ENCODE results near the gene CCNY. TPM values are rescaled to one million over a fixed set of nuclear protein-coding genes. Genes with fewer than 3 reads are reported as not detected.
A peak's percentile ranks its signal among the peaks of the same experiment; 100 is the strongest.
"Not testable (repeated sequence)": the region's sequence is repeated elsewhere in the genome, so short reads cannot be mapped to it uniquely, and the experiment has no call there.

CCNY gene
- total RNA-seq, 2 experiments from 2014 or later = 37.0 to 55.8 TPM

DNA sequence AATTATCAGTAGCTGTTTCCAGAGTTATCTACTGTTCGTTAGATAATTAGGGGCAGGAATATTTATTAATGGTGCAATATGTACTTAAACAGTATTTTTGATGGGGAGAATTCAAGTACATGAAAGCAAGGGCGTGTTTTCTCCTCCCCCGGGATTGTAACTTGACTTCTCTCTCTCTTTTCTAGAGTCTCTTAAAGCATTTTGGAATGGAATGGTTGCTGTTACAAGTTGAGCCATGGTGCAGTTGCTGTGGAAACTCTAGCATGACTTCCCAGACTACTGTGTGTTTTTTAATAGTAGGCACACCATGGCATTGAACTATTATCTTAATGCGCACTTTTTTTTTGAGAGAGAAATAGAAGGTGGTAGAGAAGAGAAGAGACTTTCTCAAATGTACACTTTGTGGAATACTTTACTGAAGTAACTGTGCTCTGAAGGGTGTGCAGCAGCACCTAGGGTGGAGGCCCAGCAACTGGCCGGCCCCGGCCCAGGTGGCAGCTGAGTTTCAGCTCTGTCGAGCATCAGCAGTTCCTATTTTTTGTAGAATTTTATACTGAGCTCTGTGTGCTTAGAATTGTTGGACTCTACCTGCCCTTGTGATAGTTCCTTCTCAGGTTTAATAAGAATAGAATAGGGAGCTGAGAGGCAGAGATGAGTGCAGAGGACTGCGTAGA, 64.4 kb downstream of the CCNY start:
- ChIA-PET CTCF (ENCODE audit: unreplicated experiment) (no interaction called here), POLR2A (interaction anchor here (0.7 to 1.2 kb wide), 4 partner anchors 8 to 97 kb away, joined by 3 to 9 read pairs (median 4); no protein-coding TSS in a partner anchor)
- DNase-seq (ENCODE audit: low spot score) = peak; percentile 58
- peaks cover 7% of the 10 kb centered on the region for H4K20me1 ChIP-seq (ENCODE audit: insufficient read depth, low read length)
- H3K79me2 ChIP-seq (ENCODE audit: insufficient read depth, low read depth, low read length) = peaks cover 5% of the 10 kb centered on the region
- H3K36me3 ChIP-seq (ENCODE audit: insufficient read depth, low read length) = no peaks in the 10 kb centered on the region; the same call in 1 of the 2 replicates
- peaks cover 14% of the 10 kb centered on the region for H3K4me1 ChIP-seq (ENCODE audit: insufficient read depth, low read length, poor library complexity, severe bottlenecking)
- H3K4me2 ChIP-seq (ENCODE audit: low read length) = peak overlapping the region; percentile 47
- TF ChIP-seq, protein P1, sequence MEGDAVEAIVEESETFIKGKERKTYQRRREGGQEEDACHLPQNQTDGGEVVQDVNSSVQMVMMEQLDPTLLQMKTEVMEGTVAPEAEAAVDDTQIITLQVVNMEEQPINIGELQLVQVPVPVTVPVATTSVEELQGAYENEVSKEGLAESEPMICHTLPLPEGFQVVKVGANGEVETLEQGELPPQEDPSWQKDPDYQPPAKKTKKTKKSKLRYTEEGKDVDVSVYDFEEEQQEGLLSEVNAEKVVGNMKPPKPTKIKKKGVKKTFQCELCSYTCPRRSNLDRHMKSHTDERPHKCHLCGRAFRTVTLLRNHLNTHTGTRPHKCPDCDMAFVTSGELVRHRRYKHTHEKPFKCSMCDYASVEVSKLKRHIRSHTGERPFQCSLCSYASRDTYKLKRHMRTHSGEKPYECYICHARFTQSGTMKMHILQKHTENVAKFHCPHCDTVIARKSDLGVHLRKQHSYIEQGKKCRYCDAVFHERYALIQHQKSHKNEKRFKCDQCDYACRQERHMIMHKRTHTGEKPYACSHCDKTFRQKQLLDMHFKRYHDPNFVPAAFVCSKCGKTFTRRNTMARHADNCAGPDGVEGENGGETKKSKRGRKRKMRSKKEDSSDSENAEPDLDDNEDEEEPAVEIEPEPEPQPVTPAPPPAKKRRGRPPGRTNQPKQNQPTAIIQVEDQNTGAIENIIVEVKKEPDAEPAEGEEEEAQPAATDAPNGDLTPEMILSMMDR (conservative IDR thresholded peaks at IDR 0.05; ENCODE audit: low read length) = no peak
- no peak for TF ChIP-seq EZH2phosphoT487 (IDR thresholded peaks at IDR 0.05; ENCODE audit: borderline replicate concordance, low read depth, low read length)
- no peak overlapping the region for H3K4me3 ChIP-seq (ENCODE audit: low read depth, low read length, poor library complexity, severe bottlenecking)
- H2AFZ ChIP-seq (ENCODE audit: low read length) = no peak overlapping the region
- intact Hi-C loops (cut with micrococcal nuclease; ENCODE audit: unreplicated experiment) = no loop called here
- BruUV-seq (replicated peaks) = no TSS peak
- no peaks in the 10 kb centered on the region for H3K9me3 ChIP-seq (ENCODE audit: low read length)
- no peaks in the 10 kb centered on the region for H3K9me2 ChIP-seq (ENCODE audit: insufficient read depth, low read length)
- H3K27ac ChIP-seq (ENCODE audit: low read depth, low read length, poor library complexity, severe bottlenecking) = no peak overlapping the region

DNA sequence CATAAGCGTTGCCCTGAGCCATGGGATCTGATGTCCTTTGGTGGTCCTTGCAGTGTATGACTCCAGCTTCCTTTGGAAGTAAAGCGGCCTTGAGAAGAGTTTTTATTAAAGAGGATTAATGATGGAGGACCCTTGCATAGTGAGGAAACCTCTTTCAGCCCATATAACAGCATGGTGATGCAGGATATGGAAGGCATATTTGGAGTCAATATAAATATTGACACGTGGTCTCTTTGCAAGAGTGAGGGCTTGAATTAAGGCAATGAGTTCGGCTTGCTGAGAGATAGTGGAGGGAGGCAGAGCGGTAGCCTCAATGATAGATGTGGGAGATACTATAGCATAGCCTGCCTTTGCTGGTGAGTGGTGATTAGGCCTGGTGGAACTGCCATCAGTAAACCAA, 67.2 kb downstream of the CCNY start:
- POLR2A ChIA-PET; H3K27ac ChIP-seq (ENCODE audit: low read depth, low read length, poor library complexity, severe bottlenecking); BruUV-seq (replicated peaks); H3K9me3 ChIP-seq (ENCODE audit: low read length); DNase-seq (ENCODE audit: low spot score); H2AFZ ChIP-seq (ENCODE audit: low read length); CTCF ChIA-PET (ENCODE audit: unreplicated experiment); H4K20me1 ChIP-seq (ENCODE audit: insufficient read depth, low read length); H3K36me3 ChIP-seq (ENCODE audit: insufficient read depth, low read length); intact Hi-C loops (cut with micrococcal nuclease; ENCODE audit: unreplicated experiment); H3K79me2 ChIP-seq (ENCODE audit: insufficient read depth, low read depth, low read length); H3K4me3 ChIP-seq (ENCODE audit: low read depth, low read length, poor library complexity, severe bottlenecking); H3K4me2 ChIP-seq (ENCODE audit: low read length); H3K9me2 ChIP-seq (ENCODE audit: insufficient read depth, low read length): not testable (repeated sequence)
- peaks cover 14% of the 10 kb centered on the region for H3K4me1 ChIP-seq (ENCODE audit: insufficient read depth, low read length, poor library complexity, severe bottlenecking)

DNA sequence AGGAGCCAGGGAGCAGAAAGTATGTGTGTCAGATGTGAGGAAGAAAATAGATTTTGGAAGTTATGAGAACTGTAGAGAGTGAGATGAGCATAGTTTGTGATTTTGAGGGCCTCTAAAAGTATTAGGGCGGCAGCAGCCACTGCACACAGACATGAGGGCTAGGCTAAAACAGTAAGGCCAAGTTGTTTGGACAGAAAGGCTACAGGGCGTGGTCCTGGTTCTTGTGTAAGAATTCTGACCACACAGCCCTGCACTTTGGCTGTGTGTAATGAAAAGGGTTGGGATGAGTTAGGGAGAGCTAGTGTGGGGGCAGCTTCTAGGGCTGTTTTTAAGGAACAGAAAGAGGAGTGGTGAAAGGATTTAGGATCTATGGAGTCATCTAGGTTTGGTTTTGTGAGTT, 67.8 kb downstream of the CCNY start:
- H4K20me1 ChIP-seq (ENCODE audit: insufficient read depth, low read length); H3K4me3 ChIP-seq (ENCODE audit: low read depth, low read length, poor library complexity, severe bottlenecking); intact Hi-C loops (cut with micrococcal nuclease; ENCODE audit: unreplicated experiment); BruUV-seq (replicated peaks); H3K9me2 ChIP-seq (ENCODE audit: insufficient read depth, low read length); CTCF ChIA-PET (ENCODE audit: unreplicated experiment); DNase-seq (ENCODE audit: low spot score); H3K79me2 ChIP-seq (ENCODE audit: insufficient read depth, low read depth, low read length); H3K4me2 ChIP-seq (ENCODE audit: low read length); H3K36me3 ChIP-seq (ENCODE audit: insufficient read depth, low read length); H3K9me3 ChIP-seq (ENCODE audit: low read length); H3K27ac ChIP-seq (ENCODE audit: low read depth, low read length, poor library complexity, severe bottlenecking); H2AFZ ChIP-seq (ENCODE audit: low read length); POLR2A ChIA-PET: not testable (repeated sequence)
- H3K4me1 ChIP-seq (ENCODE audit: insufficient read depth, low read length, poor library complexity, severe bottlenecking) = peaks cover 14% of the 10 kb centered on the region

DNA sequence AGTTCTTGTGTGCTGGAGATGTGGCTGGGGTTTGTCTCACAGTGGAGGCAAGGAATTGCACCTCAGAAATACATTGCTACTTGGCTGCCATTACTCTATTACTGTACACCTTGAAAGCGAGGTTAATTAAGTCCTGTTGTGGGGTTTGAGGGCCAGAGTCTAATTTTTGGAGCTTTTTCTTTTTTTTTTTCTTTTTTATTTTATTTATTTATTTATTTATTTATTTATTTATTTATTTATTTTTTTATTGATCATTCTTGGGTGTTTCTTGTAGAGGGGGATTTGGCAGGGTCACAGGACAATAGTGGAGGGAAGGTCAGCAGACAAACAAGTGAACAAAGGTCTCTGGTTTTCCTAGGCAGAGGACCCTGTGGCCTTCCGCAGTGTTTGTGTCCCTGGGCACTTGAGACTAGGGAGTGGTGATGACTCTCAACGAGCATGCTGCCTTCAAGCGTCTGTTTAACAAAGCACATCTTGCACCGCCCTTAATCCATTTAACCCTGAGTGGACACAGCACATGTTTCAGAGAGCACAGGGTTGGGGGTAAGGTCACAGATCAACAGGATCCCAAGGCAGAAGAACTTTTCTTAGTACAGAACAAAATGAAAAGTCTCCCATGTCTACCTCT, 69.8 kb downstream of the CCNY start:
- H3K36me3 ChIP-seq (ENCODE audit: insufficient read depth, low read length); H3K9me2 ChIP-seq (ENCODE audit: insufficient read depth, low read length); H3K4me2 ChIP-seq (ENCODE audit: low read length); H2AFZ ChIP-seq (ENCODE audit: low read length); DNase-seq (ENCODE audit: low spot score); intact Hi-C loops (cut with micrococcal nuclease; ENCODE audit: unreplicated experiment); H3K79me2 ChIP-seq (ENCODE audit: insufficient read depth, low read depth, low read length); CTCF ChIA-PET (ENCODE audit: unreplicated experiment); H3K27ac ChIP-seq (ENCODE audit: low read depth, low read length, poor library complexity, severe bottlenecking); H3K9me3 ChIP-seq (ENCODE audit: low read length); H3K4me3 ChIP-seq (ENCODE audit: low read depth, low read length, poor library complexity, severe bottlenecking); BruUV-seq (replicated peaks); H3K4me1 ChIP-seq (ENCODE audit: insufficient read depth, low read length, poor library complexity, severe bottlenecking); H4K20me1 ChIP-seq (ENCODE audit: insufficient read depth, low read length): not testable (repeated sequence)
- POLR2A ChIA-PET = interaction anchor here (0.6 kb wide), 1 partner anchor 65 kb away, joined by 3 read pairs; no protein-coding TSS in a partner anchor

DNA sequence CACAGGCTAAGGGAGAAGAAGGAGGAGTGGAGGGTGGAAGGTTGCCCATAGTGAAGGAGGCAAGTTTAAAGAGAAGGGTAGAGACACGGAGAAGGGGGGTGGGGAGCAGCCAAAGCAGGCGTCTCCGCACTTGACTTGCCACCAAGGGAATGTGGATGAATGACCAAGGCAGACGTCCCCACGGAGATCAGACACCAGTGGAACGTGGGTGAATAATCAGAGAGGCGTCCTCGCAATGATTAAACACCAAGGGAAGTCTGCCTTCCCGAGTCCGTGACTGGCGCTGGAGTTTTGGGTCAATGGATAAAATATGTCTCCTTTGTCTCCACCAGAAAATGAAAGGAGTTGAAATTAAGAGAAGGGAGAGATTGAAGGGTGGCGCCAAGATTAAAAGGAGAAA, 71.4 kb downstream of the CCNY start:
- H3K79me2 ChIP-seq (ENCODE audit: insufficient read depth, low read depth, low read length); H3K9me3 ChIP-seq (ENCODE audit: low read length); DNase-seq (ENCODE audit: low spot score); H4K20me1 ChIP-seq (ENCODE audit: insufficient read depth, low read length); H3K4me1 ChIP-seq (ENCODE audit: insufficient read depth, low read length, poor library complexity, severe bottlenecking); POLR2A ChIA-PET; CTCF ChIA-PET (ENCODE audit: unreplicated experiment); H3K27ac ChIP-seq (ENCODE audit: low read depth, low read length, poor library complexity, severe bottlenecking); H3K9me2 ChIP-seq (ENCODE audit: insufficient read depth, low read length); H3K4me2 ChIP-seq (ENCODE audit: low read length); intact Hi-C loops (cut with micrococcal nuclease; ENCODE audit: unreplicated experiment); H3K4me3 ChIP-seq (ENCODE audit: low read depth, low read length, poor library complexity, severe bottlenecking); H2AFZ ChIP-seq (ENCODE audit: low read length); BruUV-seq (replicated peaks); H3K36me3 ChIP-seq (ENCODE audit: insufficient read depth, low read length): not testable (repeated sequence)

All from OCI-LY7 (cell line).